GM23338 (cell line): ENCODE results near the gene RSPH3. TPM values are rescaled to one million over a fixed set of nuclear protein-coding genes. Genes with fewer than 3 reads are reported as not detected.

Source experiments
- CREB1 ChIP-seq: fragments of 250-450 bp; sonication (Bioruptor Pico); IDR thresholded peaks from 2 replicates; pipeline ENCODE4 v1.5.0; 2020; ENCODE audit warnings: low read depth, mild to moderate bottlenecking, moderate library complexity
- EZH2 ChIP-seq: fragments of 200-600 bp; sonication (generic); IDR thresholded peaks from one replicate; pipeline ENCODE4 v1.8.0; 2017; ENCODE audit warnings: antibody characterized with exemption, mild to moderate bottlenecking, low read depth; ENCODE audit not compliant: unreplicated experiment
- EZH2phosphoT487 ChIP-seq: fragments of 200-600 bp; sonication (generic); IDR thresholded peaks from one replicate; pipeline ENCODE4 v1.8.1; 2018; ENCODE audit warnings: antibody characterized with exemption; ENCODE audit not compliant: unreplicated experiment
- JUNB ChIP-seq: IDR thresholded peaks from one replicate; pipeline ENCODE4 v1.6.1; 2016; ENCODE audit warnings: antibody characterized with exemption; ENCODE audit not compliant: unreplicated experiment
- NANOG ChIP-seq: IDR thresholded peaks from 2 replicates; pipeline ENCODE4 v1.6.1; 2016; ENCODE audit warnings: antibody characterized with exemption, borderline replicate concordance
- POLR2AphosphoS5 ChIP-seq: IDR thresholded peaks from 2 replicates; pipeline ENCODE4 v1.6.1; 2016; ENCODE audit warnings: antibody characterized with exemption, low read depth
- REST ChIP-seq: IDR thresholded peaks from one replicate; pipeline ENCODE4 v1.6.1; 2018; ENCODE audit warnings: antibody characterized with exemption; ENCODE audit not compliant: unreplicated experiment
- STAT1 ChIP-seq: IDR thresholded peaks from one replicate; pipeline ENCODE4 v1.6.1; 2016; ENCODE audit warnings: antibody characterized with exemption; ENCODE audit not compliant: unreplicated experiment
- ZNF331 ChIP-seq: fragments of 250-450 bp; sonication (Bioruptor Pico); IDR thresholded peaks from 2 replicates; pipeline ENCODE4 v1.5.0; 2020; ENCODE audit warnings: low read depth, mild to moderate bottlenecking, moderate library complexity
- polyA plus RNA-seq: library from polyadenylated mRNA; unstranded; fragments of >200 nt; fragmentation: Nextera tagmentation; extraction: Ambion mirVana; gene quantifications from 2 replicates; pipeline ENCODE4 v1.2.1, GENCODE V29; 2016
- total RNA-seq: library from RNA; depleted of rRNA; stranded (reverse); fragments of >200 nt; shearing (Covaris generic); gene quantifications from 2 replicates; pipeline ENCODE4 v1.2.3, GENCODE V29; 2014
- TF ChIP-seq, protein P1 (sequence below): fragments of 250-450 bp; sonication (Bioruptor Pico); IDR thresholded peaks from 2 replicates; pipeline ENCODE4 v1.5.0; 2020; ENCODE audit warnings: mild to moderate bottlenecking, moderate library complexity
- TF ChIP-seq, protein P2 (sequence below): IDR thresholded peaks from 2 replicates; pipeline ENCODE4 v1.6.1; 2016; ENCODE audit warnings: antibody characterized with exemption

Gene RSPH3
- total and polyA plus RNA-seq, 2 experiments from 2014 or later: 1.7 to 3.9 TPM

DNA sequence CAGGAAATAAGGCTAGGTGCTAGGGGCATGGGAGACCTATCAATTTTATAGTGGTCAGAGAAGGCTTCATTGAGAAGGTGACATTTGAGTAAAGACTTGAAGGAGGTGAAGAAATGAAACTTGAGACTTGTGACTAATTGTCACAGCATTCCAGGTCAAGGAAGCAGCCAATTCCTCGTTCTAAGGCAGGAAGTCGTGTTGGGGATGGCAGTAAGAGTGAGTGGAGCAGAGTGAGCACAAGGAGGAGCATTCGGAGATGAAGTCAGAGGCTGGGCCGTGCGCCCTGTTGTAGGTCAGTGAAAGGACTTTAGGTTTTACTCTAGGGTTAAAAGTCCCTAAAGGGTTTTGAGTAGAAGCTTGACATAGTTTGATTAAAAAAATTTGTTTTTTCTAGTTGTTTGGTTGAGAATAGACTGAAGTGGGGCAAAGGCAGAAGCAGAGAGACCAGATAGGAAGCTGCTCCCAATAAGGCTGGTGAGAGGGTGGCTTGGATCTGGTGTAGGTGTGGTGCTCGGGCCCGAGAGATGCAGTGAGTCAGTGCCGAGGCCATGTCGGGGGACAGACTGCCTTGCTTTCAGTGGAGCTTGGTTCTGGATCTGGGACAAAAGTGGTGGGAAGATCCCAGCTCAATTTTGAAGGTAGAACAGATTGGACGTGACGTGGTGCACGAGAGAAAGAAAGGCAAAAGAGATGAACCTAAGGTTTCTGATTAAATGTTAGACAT lies 2.6 kb upstream of the RSPH3 start (continued):
- TF ChIP-seq, protein P1, sequence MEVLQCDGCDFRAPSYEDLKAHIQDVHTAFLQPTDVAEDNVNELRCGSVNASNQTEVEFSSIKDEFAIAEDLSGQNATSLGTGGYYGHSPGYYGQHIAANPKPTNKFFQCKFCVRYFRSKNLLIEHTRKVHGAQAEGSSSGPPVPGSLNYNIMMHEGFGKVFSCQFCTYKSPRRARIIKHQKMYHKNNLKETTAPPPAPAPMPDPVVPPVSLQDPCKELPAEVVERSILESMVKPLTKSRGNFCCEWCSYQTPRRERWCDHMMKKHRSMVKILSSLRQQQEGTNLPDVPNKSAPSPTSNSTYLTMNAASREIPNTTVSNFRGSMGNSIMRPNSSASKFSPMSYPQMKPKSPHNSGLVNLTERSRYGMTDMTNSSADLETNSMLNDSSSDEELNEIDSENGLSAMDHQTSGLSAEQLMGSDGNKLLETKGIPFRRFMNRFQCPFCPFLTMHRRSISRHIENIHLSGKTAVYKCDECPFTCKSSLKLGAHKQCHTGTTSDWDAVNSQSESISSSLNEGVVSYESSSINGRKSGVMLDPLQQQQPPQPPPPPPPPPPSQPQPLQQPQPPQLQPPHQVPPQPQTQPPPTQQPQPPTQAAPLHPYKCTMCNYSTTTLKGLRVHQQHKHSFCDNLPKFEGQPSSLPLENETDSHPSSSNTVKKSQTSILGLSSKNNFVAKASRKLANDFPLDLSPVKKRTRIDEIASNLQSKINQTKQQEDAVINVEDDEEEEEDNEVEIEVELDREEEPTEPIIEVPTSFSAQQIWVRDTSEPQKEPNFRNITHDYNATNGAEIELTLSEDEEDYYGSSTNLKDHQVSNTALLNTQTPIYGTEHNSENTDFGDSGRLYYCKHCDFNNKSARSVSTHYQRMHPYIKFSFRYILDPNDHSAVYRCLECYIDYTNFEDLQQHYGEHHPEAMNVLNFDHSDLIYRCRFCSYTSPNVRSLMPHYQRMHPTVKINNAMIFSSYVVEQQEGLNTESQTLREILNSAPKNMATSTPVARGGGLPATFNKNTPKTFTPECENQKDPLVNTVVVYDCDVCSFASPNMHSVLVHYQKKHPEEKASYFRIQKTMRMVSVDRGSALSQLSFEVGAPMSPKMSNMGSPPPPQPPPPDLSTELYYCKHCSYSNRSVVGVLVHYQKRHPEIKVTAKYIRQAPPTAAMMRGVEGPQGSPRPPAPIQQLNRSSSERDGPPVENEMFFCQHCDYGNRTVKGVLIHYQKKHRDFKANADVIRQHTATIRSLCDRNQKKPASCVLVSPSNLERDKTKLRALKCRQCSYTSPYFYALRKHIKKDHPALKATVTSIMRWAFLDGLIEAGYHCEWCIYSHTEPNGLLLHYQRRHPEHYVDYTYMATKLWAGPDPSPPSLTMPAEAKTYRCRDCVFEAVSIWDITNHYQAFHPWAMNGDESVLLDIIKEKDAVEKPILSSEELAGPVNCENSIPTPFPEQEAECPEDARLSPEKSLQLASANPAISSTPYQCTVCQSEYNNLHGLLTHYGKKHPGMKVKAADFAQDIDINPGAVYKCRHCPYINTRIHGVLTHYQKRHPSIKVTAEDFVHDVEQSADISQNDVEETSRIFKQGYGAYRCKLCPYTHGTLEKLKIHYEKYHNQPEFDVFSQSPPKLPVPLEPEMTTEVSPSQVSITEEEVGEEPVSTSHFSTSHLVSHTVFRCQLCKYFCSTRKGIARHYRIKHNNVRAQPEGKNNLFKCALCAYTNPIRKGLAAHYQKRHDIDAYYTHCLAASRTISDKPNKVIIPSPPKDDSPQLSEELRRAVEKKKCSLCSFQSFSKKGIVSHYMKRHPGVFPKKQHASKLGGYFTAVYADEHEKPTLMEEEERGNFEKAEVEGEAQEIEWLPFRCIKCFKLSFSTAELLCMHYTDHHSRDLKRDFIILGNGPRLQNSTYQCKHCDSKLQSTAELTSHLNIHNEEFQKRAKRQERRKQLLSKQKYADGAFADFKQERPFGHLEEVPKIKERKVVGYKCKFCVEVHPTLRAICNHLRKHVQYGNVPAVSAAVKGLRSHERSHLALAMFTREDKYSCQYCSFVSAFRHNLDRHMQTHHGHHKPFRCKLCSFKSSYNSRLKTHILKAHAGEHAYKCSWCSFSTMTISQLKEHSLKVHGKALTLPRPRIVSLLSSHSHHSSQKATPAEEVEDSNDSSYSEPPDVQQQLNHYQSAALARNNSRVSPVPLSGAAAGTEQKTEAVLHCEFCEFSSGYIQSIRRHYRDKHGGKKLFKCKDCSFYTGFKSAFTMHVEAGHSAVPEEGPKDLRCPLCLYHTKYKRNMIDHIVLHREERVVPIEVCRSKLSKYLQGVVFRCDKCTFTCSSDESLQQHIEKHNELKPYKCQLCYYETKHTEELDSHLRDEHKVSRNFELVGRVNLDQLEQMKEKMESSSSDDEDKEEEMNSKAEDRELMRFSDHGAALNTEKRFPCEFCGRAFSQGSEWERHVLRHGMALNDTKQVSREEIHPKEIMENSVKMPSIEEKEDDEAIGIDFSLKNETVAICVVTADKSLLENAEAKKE (CRISPR knock-in tag): no peak
- TF ChIP-seq CREB1: no peak
- TF ChIP-seq STAT1: no peak
- TF ChIP-seq ZNF331 (CRISPR knock-in tag): no peak
- no peak for TF ChIP-seq POLR2AphosphoS5
- no peak for TF ChIP-seq JUNB
- TF ChIP-seq REST: no peak
- TF ChIP-seq NANOG: no peak
- no peak for TF ChIP-seq EZH2
- TF ChIP-seq EZH2phosphoT487: no peak
- TF ChIP-seq, protein P2, sequence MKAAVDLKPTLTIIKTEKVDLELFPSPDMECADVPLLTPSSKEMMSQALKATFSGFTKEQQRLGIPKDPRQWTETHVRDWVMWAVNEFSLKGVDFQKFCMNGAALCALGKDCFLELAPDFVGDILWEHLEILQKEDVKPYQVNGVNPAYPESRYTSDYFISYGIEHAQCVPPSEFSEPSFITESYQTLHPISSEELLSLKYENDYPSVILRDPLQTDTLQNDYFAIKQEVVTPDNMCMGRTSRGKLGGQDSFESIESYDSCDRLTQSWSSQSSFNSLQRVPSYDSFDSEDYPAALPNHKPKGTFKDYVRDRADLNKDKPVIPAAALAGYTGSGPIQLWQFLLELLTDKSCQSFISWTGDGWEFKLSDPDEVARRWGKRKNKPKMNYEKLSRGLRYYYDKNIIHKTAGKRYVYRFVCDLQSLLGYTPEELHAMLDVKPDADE: no peak
